Spleen (tissue), 11 donors: ENCODE results near the gene TTC32. TPM values are rescaled to one million over a fixed set of nuclear protein-coding genes. Genes with fewer than 3 reads are reported as not detected.

Source experiments
- DNase-seq: peaks from one replicate; pipeline ENCODE4 v3.0.0-alpha.2; 2020
- H3K27ac ChIP-seq, 8 donors: fragments of 200-600 bp; sonication (generic) in 7 of 8; 1 replicate in 4 of 8; 2 replicates in 4 of 8; pipeline versions ENCODE4 v1.5.0 to v1.8.0; 2016 to 2021; ENCODE audit warnings: inconsistent platforms in 4 of 8, mild to moderate bottlenecking in 4 of 8, moderate library complexity in 1 of 8
- H3K27me3 ChIP-seq, 7 donors: fragments of 200-600 bp; sonication (generic) in 6 of 7; replicated peaks in 1 of 7; 1 replicate in 4 of 7; 2 replicates in 3 of 7; pipeline versions ENCODE4 v1.5.0 to v1.8.0; 2016 to 2021; ENCODE audit warnings: inconsistent platforms in 3 of 7, mild to moderate bottlenecking in 1 of 7
- H3K36me3 ChIP-seq, 6 donors: fragments of 200-600 bp; sonication (generic) in 5 of 6; 1 replicate in 4 of 6; 2 replicates in 2 of 6; pipeline versions ENCODE4 v1.5.0 to v1.8.0; 2016 to 2021; ENCODE audit warnings: inconsistent platforms in 2 of 6
- H3K4me1 ChIP-seq, 6 donors: fragments of 200-600 bp; sonication (generic) in 5 of 6; 1 replicate in 3 of 6; 2 replicates in 3 of 6; pipeline versions ENCODE4 v1.5.0 to v1.8.0; 2016 to 2021; ENCODE audit warnings: inconsistent platforms in 3 of 6
- H3K4me3 ChIP-seq, 8 donors: fragments of 200-600 bp; sonication (generic) in 7 of 8; 1 replicate in 4 of 8; 2 replicates in 4 of 8; pipeline versions ENCODE4 v1.5.0 to v1.8.0; 2016 to 2021; ENCODE audit warnings: inconsistent platforms in 4 of 8, mild to moderate bottlenecking in 4 of 8, moderate library complexity in 2 of 8
- H3K9me3 ChIP-seq, 8 donors: fragments of 200-600 bp; sonication (generic) in 7 of 8; 1 replicate in 4 of 8; 2 replicates in 4 of 8; pipeline versions ENCODE4 v1.5.0 to v1.8.0; 2016 to 2021; ENCODE audit warnings: inconsistent platforms in 4 of 8
- POLR2A ChIP-seq, 3 donors: fragments of 450-650 bp; IDR thresholded peaks; one replicate each; pipeline ENCODE4 v1.5.1; 2017; ENCODE audit warnings: antibody characterized with exemption in 3 of 3, mild to moderate bottlenecking in 1 of 3
- POLR2AphosphoS5 ChIP-seq, 3 donors: sonication (generic); formaldehyde crosslinking; IDR thresholded peaks; one replicate each; pipeline ENCODE4 v1.5.1; 2017; ENCODE audit warnings: antibody characterized with exemption in 3 of 3
- whole genome bisulfite sequencing, 5 donors: extraction: QIAGEN DNeasy Blood & Tissue Kit in 3 of 5; methylation state at CpG; one replicate each; pipeline versions ENCODE4 v1.1.5 to v1.1.7; 2013 to 2018; 5-methylcytosine and 5-hydroxymethylcytosine counted together
- intact Hi-C: fragments of 100-400 bp; cut with DNase I; formaldehyde crosslinking; loops from one replicate; pipeline ENCODE4 v1.15.0; 2023; ENCODE audit warnings: low total_unique reads
- polyA plus RNA-seq, 3 donors: library from polyadenylated mRNA; stranded (reverse); fragments of 200-250 nt; gene quantifications; one replicate each; pipeline ENCODE4 v1.2.1, GENCODE V29; 2013
- total RNA-seq, 7 donors: library from RNA; depleted of rRNA in 3 of 7; stranded (reverse); fragments of >200 nt in 3 of 7; fragmentation: NEBNext Ultra II Directional in 4 of 7; extraction: Animal tissue kit (Norgen Biotek cat#: 25700) in 4 of 7; gene quantifications; one replicate each; pipeline versions ENCODE4 v1.1.0 to v1.2.1, GENCODE V29; 2016 to 2021
- TF ChIP-seq, protein P1 (sequence below), 11 experiments: fragments of 200-600 bp in 7 of 11; fragments of 450-650 bp in 4 of 11; sonication (generic) in 4 of 11; IDR thresholded peaks in 8 of 11; conservative IDR thresholded peaks in 3 of 11; 1 replicate in 7 of 11; 2 replicates in 4 of 11; pipeline versions ENCODE4 v1.4.0 to v1.8.0; 2016 to 2021; ENCODE audit warnings: antibody characterized with exemption in 11 of 11, inconsistent platforms in 4 of 11, mild to moderate bottlenecking in 1 of 11
- donor health status: healthy with polysubstance abuse.
- donor health status: DM: no; HTN: no; CAD: no; lungs with moderate emphysema.
- donor health status: DM: no; HTN: no; CAD: no.
- donor health status: Bipolar disorder and iron deficiency.
- donor health status: healthy.
- donor health status: DM: no; HTN: no; CAD: no.
- donor health status: DM: yes; HTN: yes; CAD: no.

Gene TTC32
- total and polyA plus RNA-seq, 10 donors = 17.7 to 47.6 (median 24.9) TPM

DNA sequence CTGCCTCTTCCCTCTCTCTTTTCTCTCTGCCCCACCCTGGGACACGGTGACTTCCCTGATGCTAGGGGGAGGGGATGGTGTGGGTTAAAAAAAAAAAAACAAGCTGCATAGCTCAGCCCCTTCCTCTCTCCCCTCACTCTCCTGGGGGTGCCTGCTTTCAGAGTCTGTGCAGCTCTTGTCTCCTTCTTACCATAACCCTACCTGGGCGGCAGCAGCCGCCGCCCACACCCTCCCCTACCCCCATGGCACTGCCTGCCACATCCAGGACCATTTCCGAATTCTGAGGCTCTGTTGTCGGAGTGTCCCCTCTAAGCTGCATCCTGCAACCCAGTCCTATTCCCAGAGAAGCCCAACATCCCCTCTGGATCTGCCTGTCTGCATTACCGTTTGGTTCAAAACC lies 16.0 kb downstream of the TTC32 start:
- Histone ChIP-seq H3K4me1 (peaks cover 0 to 3% (median 0%) of the 10 kb centered on the region in 6 donors), H3K4me3 (no peak overlapping the region), H3K36me3 (no peaks in the 10 kb centered on the region), H3K27me3 (no peaks in the 10 kb centered on the region), H3K27ac (no peak overlapping the region), H3K9me3 (no peaks in the 10 kb centered on the region)
- no peak for DNase-seq
- 66 to 82% (median 71%) methylated on average over 7 of the region's 7 CpGs for WGBS, 5 donors
- TF ChIP-seq, protein P1, sequence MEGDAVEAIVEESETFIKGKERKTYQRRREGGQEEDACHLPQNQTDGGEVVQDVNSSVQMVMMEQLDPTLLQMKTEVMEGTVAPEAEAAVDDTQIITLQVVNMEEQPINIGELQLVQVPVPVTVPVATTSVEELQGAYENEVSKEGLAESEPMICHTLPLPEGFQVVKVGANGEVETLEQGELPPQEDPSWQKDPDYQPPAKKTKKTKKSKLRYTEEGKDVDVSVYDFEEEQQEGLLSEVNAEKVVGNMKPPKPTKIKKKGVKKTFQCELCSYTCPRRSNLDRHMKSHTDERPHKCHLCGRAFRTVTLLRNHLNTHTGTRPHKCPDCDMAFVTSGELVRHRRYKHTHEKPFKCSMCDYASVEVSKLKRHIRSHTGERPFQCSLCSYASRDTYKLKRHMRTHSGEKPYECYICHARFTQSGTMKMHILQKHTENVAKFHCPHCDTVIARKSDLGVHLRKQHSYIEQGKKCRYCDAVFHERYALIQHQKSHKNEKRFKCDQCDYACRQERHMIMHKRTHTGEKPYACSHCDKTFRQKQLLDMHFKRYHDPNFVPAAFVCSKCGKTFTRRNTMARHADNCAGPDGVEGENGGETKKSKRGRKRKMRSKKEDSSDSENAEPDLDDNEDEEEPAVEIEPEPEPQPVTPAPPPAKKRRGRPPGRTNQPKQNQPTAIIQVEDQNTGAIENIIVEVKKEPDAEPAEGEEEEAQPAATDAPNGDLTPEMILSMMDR (IDR thresholded peaks at IDR 0.05 in 8 of 11, conservative IDR thresholded peaks at IDR 0.05 in 3 of 11) = no peak
- TF ChIP-seq POLR2AphosphoS5 (IDR thresholded peaks at IDR 0.05) (no peak), POLR2A (IDR thresholded peaks at IDR 0.05) (no peak)
- intact Hi-C loops = no loop called here

DNA sequence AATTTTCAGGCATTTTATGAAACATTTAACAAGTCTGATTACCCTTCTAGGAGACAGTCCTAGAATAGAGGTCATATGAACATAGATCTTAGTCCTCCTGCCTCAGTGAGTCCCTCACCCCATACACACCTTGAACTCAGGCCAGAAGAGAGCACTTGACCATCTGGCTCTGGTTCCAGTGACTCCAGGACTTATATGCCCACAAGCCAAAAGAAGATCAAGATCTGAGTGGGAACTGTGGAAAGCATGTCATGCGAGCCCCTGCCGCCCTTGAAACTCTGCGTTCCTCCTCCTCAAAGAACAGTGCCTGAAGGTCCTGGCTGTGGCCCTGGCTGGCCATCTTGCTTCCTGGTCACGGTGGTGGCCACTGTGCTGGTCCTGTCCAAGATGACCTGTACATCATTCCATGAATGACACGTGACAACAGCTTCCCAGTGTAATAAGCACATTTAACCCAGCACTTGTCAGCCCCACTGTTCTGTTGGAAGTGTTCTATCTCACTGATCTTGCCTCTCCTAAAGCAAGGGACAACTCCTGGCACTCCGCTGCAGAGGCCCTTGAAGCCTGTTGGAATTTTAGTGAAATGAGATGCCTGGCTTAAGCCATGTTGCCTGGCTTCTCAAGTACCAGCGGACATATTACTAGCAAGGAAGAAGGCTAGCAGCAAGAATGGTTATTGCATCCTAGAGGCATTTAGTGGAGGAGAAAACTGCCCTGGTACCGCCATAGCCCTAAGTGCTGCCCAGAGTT lies 17.6 kb downstream of the TTC32 start:
- DNase-seq = no peak
- no peak overlapping the region for H3K27ac ChIP-seq
- H3K4me1 ChIP-seq = no peaks in the 10 kb centered on the region
- WGBS, 5 donors = 94 to 96% (median 95%) methylated on average over 8 of the region's 8 CpGs
- intact Hi-C loops = no loop called here
- H3K4me3 ChIP-seq = no peak overlapping the region
- no peaks in the 10 kb centered on the region for H3K27me3 ChIP-seq
- TF ChIP-seq, protein P1 (IDR thresholded peaks at IDR 0.05 in 8 of 11, conservative IDR thresholded peaks at IDR 0.05 in 3 of 11) = no peak
- TF ChIP-seq POLR2AphosphoS5 (IDR thresholded peaks at IDR 0.05) (no peak), POLR2A (IDR thresholded peaks at IDR 0.05) (no peak)
- no peaks in the 10 kb centered on the region for H3K9me3 ChIP-seq
- H3K36me3 ChIP-seq = peaks cover 0 to 3% (median 0%) of the 10 kb centered on the region in 6 donors

DNA sequence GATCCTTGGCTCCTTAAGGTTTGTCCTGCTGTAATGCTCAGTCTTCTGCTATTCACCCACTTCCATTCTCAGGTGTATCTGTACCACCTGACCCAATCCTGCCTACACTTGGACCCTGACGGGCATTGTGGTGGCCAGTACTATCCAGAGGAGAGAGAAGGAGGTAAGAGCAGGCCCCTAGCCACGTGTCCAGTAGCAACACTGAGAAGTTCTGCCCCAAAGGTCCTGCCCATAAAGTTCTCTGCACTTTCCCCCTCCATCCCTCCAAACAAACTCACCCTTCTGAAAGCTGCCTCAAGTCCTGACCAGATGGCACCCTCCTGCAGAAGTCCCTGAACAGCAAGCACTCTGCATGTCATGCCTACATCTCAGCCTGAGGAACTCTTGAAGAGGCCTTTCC lies 18.3 kb downstream of the TTC32 start:
- DNase-seq = no peak
- Histone ChIP-seq H3K9me3 (no peaks in the 10 kb centered on the region), H3K4me1 (no peaks in the 10 kb centered on the region), H3K4me3 (no peak overlapping the region), H3K27me3 (no peaks in the 10 kb centered on the region), H3K27ac (no peak overlapping the region), H3K36me3 (peaks cover 0 to 3% (median 0%) of the 10 kb centered on the region in 6 donors)
- WGBS, 5 donors = 30 to 73% (median 38%) methylated on average over 2 of the region's 2 CpGs
- intact Hi-C loops = no loop called here
- TF ChIP-seq, protein P1 (IDR thresholded peaks at IDR 0.05 in 8 of 11, conservative IDR thresholded peaks at IDR 0.05 in 3 of 11) = no peak
- TF ChIP-seq POLR2A (IDR thresholded peaks at IDR 0.05) = no peak
- TF ChIP-seq POLR2AphosphoS5 (IDR thresholded peaks at IDR 0.05) = no peak

DNA sequence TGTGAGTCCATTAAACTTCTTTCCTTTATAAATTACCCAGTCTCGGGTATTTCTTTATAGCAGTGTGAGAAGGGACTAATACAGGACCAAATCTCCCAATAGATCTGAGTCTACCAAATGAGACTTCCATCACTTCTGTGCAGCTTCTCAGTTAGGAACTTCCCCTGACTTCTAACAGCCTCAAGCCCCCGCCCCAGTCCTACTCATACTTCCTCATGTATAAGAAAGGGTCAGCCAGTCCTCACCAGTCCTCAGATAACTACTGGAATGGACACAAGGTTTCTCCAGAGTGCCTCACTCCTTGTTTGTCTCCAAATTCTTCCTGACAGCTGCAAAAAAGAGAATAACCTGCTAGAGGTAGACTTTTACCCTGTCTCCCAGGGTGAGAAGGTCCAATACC lies 19.5 kb downstream of the TTC32 start:
- intact Hi-C loops = no loop called here
- Histone ChIP-seq H3K4me1 (no peaks in the 10 kb centered on the region), H3K27me3 (no peaks in the 10 kb centered on the region), H3K4me3 (no peak overlapping the region), H3K27ac (no peak overlapping the region), H3K9me3 (no peaks in the 10 kb centered on the region), H3K36me3 (peaks cover 0 to 3% (median 0%) of the 10 kb centered on the region in 6 donors)
- TF ChIP-seq POLR2AphosphoS5 (IDR thresholded peaks at IDR 0.05) (no peak), POLR2A (IDR thresholded peaks at IDR 0.05) (no peak)
- TF ChIP-seq, protein P1 (IDR thresholded peaks at IDR 0.05 in 8 of 11, conservative IDR thresholded peaks at IDR 0.05 in 3 of 11) = no peak
- 82 to 96% (median 90%) methylated on average over 2 of the region's 2 CpGs for WGBS, 5 donors
- DNase-seq = no peak
